Caco-2 (cell line): Measurements from ENCODE around the gene LSM14A. TPM values are rescaled to one million over a fixed set of nuclear protein-coding genes. Genes with fewer than 3 reads are reported as not detected.

Source experiments
- BruUV-seq: library from RNA; stranded (reverse); fragments of 400-500 nt; replicated peaks from 2 replicates; lab custom pipeline; 2021; lab: Mats Ljungman, UMichigan
- CTCF ChIA-PET: fragments of 300-600 bp; sonication (Branson Sonifier 250); formaldehyde crosslinking; loops from one replicate; lab custom pipeline; 2022; ENCODE audit warnings: antibody characterized with exemption; lab: Charles Lee
- POLR2A ChIA-PET: fragments of 300-600 bp; sonication (Branson Sonifier 250); formaldehyde crosslinking; loops from one replicate; lab custom pipeline; 2022; ENCODE audit warnings: antibody characterized with exemption; lab: Charles Lee
- DNase-seq, 2 experiments: peaks; one replicate each; pipeline versions ENCODE4 v3.0.0 to v3.0.0-alpha.2; 2020 to 2022
- H3K27me3 ChIP-seq: replicated peaks from 2 replicates; pipeline ENCODE4 v1.6.0; 2011; ENCODE audit warnings: low read length; ENCODE audit not compliant: control insufficient read depth, insufficient read depth
- H3K36me3 ChIP-seq: 2 replicates; pipeline ENCODE4 v1.5.1; 2011; ENCODE audit warnings: low read length; ENCODE audit not compliant: control insufficient read depth, insufficient read depth
- H3K4me1 ChIP-seq: fragments of 250-450 bp; sonication (Bioruptor Pico); 2 replicates; pipeline ENCODE4 v1.5.1; 2020; ENCODE audit warnings: mild to moderate bottlenecking
- H3K4me3 ChIP-seq: 2 replicates; pipeline ENCODE4 v1.5.1; 2011; ENCODE audit warnings: low read depth, mild to moderate bottlenecking, control low read depth, low read length
- H3K9me3 ChIP-seq: fragments of 250-450 bp; sonication (Bioruptor Pico); 2 replicates; pipeline ENCODE4 v1.5.1; 2020; ENCODE audit warnings: mild to moderate bottlenecking, moderate library complexity
- H3K27ac Mint-ChIP-seq: one replicate; pipeline ENCODE4 v1.8.0; 2022; ENCODE audit warnings: mixed read lengths; ENCODE audit not compliant: unreplicated experiment
- H3K27me3 Mint-ChIP-seq: one replicate; pipeline ENCODE4 v1.8.0; 2022; ENCODE audit warnings: mixed read lengths; ENCODE audit not compliant: insufficient read depth, unreplicated experiment
- H3K36me3 Mint-ChIP-seq: one replicate; pipeline ENCODE4 v1.8.0; 2022; ENCODE audit warnings: mild to moderate bottlenecking, mixed read lengths; ENCODE audit not compliant: insufficient read depth, unreplicated experiment
- H3K4me1 Mint-ChIP-seq: one replicate; pipeline ENCODE4 v1.8.0; 2022; ENCODE audit warnings: low read depth, mixed read lengths; ENCODE audit not compliant: unreplicated experiment
- H3K4me3 Mint-ChIP-seq: one replicate; pipeline ENCODE4 v1.8.0; 2022; ENCODE audit warnings: mild to moderate bottlenecking, moderate library complexity, mixed read lengths; ENCODE audit not compliant: unreplicated experiment
- H3K9me3 Mint-ChIP-seq: one replicate; pipeline ENCODE4 v1.8.0; 2022; ENCODE audit warnings: mixed read lengths; ENCODE audit not compliant: unreplicated experiment
- CTCF ChIP-seq, 2 experiments: fragments of 200-600 bp in 1 of 2; IDR thresholded peaks; 1 replicate in 1 of 2; 2 replicates in 1 of 2; pipeline versions ENCODE4 v1.5.1 to v1.8.0; 2011 to 2022; ENCODE audit warnings: antibody characterized with exemption in 1 of 2, control low read depth in 1 of 2, inconsistent platforms in 1 of 2, low read depth in 1 of 2, low read length in 1 of 2, mild to moderate bottlenecking in 1 of 2, moderate library complexity in 1 of 2; ENCODE audit not compliant: insufficient read depth in 1 of 2, severe bottlenecking in 1 of 2, unreplicated experiment in 1 of 2
- intact Hi-C: fragments of 100-400 bp; cut with micrococcal nuclease; formaldehyde crosslinking; loops from one replicate; pipeline ENCODE4 v1.10.0; 2022; ENCODE audit not compliant: unreplicated experiment
- total RNA-seq: library from RNA; stranded (reverse); gene quantifications from 2 replicates; pipeline ENCODE4 v1.2.3, GENCODE V29; 2022

LSM14A gene
- total RNA-seq, 1 experiment from 2014 or later, result 233 TPM

DNA sequence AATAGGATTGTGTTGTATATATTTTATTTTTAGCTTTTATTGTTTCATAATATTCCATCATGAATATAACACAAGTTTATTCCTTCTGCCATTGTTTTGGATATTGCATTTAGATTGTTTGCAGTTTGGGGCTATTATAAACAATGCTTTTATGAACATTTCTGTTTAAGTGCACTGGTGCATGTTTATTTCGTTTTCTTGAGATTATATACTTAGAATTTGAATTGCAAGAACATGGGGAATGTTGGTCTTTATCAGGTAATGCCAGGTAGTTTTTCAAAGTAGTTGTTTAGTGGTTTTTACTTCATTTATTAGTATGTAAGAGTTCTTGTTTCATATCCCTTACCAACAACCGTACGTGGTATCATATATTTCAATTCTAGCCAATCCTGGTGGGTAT is 4.3 kb downstream of the LSM14A start:
- ChIA-PET CTCF (no interaction called here), POLR2A (no interaction called here)
- Histone ChIP-seq H3K36me3 (no peaks in the 10 kb centered on the region), H3K27me3 (no peaks in the 10 kb centered on the region), H3K9me3 (no peaks in the 10 kb centered on the region), H3K4me3 (no peak overlapping the region), H3K4me1 (peaks cover 28% of the 10 kb centered on the region)
- Mint-ChIP-seq H3K9me3 (no peaks in the 10 kb centered on the region), H3K4me3 (no peak overlapping the region), H3K27ac (no peak overlapping the region), H3K36me3 (peaks cover 80% of the 10 kb centered on the region), H3K4me1 (peaks cover 47% of the 10 kb centered on the region), H3K27me3 (no peaks in the 10 kb centered on the region)
- intact Hi-C loops, result no loop called here
- no TSS peak for BruUV-seq
- no peak for TF ChIP-seq CTCF (IDR thresholded peaks at IDR 0.05; ENCODE audit: insufficient read depth in 1 of 2, low read depth in 1 of 2, low read length in 1 of 2, severe bottlenecking in 1 of 2, unreplicated experiment in 1 of 2)
- DNase-seq, result no peak

GRCh38 chr19:34178274-34178610 is 5.9 kb downstream of the LSM14A start:
- Mint-ChIP-seq H3K36me3 (peaks cover 80% of the 10 kb centered on the region), H3K4me3 (no peak overlapping the region), H3K27me3 (no peaks in the 10 kb centered on the region), H3K27ac (no peak overlapping the region), H3K4me1 (peaks cover 48% of the 10 kb centered on the region), H3K9me3 (no peaks in the 10 kb centered on the region)
- ChIA-PET POLR2A (interaction anchor here (0.6 to 0.8 kb wide), 2 partner anchors 58 to 155 kb away, joined by 3 to 6 read pairs; no protein-coding TSS in a partner anchor), CTCF (interaction anchor here (0.9 kb wide), 1 partner anchor 33 kb away, joined by 3 read pairs; no protein-coding TSS in a partner anchor)
- no peak for DNase-seq
- Histone ChIP-seq H3K9me3 (no peaks in the 10 kb centered on the region), H3K27me3 (no peaks in the 10 kb centered on the region), H3K4me1 (peaks cover 34% of the 10 kb centered on the region), H3K36me3 (no peaks in the 10 kb centered on the region), H3K4me3 (no peak overlapping the region)
- TF ChIP-seq CTCF (IDR thresholded peaks at IDR 0.05; ENCODE audit: insufficient read depth in 1 of 2, low read depth in 1 of 2, low read length in 1 of 2, severe bottlenecking in 1 of 2, unreplicated experiment in 1 of 2), result no peak
- intact Hi-C loops, result no loop called here
- BruUV-seq, result no TSS peak

GRCh38 chr19:34179066-34179465 is 6.8 kb downstream of the LSM14A start:
- H3K36me3 Mint-ChIP-seq, result peaks cover 72% of the 10 kb centered on the region
- Histone ChIP-seq H3K27me3 (no peaks in the 10 kb centered on the region), H3K36me3 (no peaks in the 10 kb centered on the region), H3K4me1 (peaks cover 32% of the 10 kb centered on the region), H3K9me3 (no peaks in the 10 kb centered on the region), H3K4me3 (no peak overlapping the region)
- no peaks in the 10 kb centered on the region for H3K9me3 Mint-ChIP-seq
- no peak overlapping the region for H3K4me3 Mint-ChIP-seq
- H3K4me1 Mint-ChIP-seq, result peaks cover 40% of the 10 kb centered on the region
- no peak for DNase-seq
- BruUV-seq, result no TSS peak
- ChIA-PET CTCF (no interaction called here), POLR2A (interaction anchor here (0.6 kb wide), 1 partner anchor 154 kb away, joined by 3 read pairs; no protein-coding TSS in a partner anchor)
- no peaks in the 10 kb centered on the region for H3K27me3 Mint-ChIP-seq
- TF ChIP-seq CTCF (IDR thresholded peaks at IDR 0.05; ENCODE audit: insufficient read depth in 1 of 2, low read depth in 1 of 2, low read length in 1 of 2, severe bottlenecking in 1 of 2, unreplicated experiment in 1 of 2), result no peak
- H3K27ac Mint-ChIP-seq, result no peak overlapping the region
- intact Hi-C loops, result no loop called here
